ENCODE data around the gene FSD1L.
"Not testable (repeated sequence)": the region's sequence is repeated elsewhere in the genome, so short reads cannot be mapped to it uniquely, and the experiment has no call there.

The FSD1L gene

GRCh38 chr9:105496826-105497225 lies 49.0 kb downstream of the FSD1L start:
- DNase-seq = no peak

GRCh38 chr9:105497704-105498103 lies 49.9 kb downstream of the FSD1L start:
- no peak for DNase-seq

- no peak for DNase-seq
Measured at GRCh38 chr9:105500108-105500766, 52.4 kb downstream of the FSD1L start.

GRCh38 chr9:105501414-105501813 lies 53.6 kb downstream of the FSD1L start:
- DNase-seq = no peak

GRCh38 chr9:105502276-105502675 lies 54.4 kb downstream of the FSD1L start:
- DNase-seq = no peak

GRCh38 chr9:105503881-105504280 lies 56.0 kb downstream of the FSD1L start:
- DNase-seq = no peak

GRCh38 chr9:105507096-105507790 lies 59.4 kb downstream of the FSD1L start:
- DNase-seq = no peak

GRCh38 chr9:105508530-105508929 lies 60.7 kb downstream of the FSD1L start:
- no peak for DNase-seq

- no peak for DNase-seq
Measured at GRCh38 chr9:105510024-105510423, 62.2 kb downstream of the FSD1L start.

- DNase-seq = no peak
Measured at GRCh38 chr9:105511446-105511845, 63.6 kb downstream of the FSD1L start.

GRCh38 chr9:105515811-105516413 lies 68.1 kb downstream of the FSD1L start:
- no peak for DNase-seq

- DNase-seq = not testable (repeated sequence)
Measured at GRCh38 chr9:105519710-105520369, 72.0 kb downstream of the FSD1L start.

- not testable (repeated sequence) for DNase-seq
Measured at GRCh38 chr9:105520992-105521391, 73.2 kb downstream of the FSD1L start.

- not testable (repeated sequence) for DNase-seq
Measured at GRCh38 chr9:105522618-105523385, 75.0 kb downstream of the FSD1L start.

GRCh38 chr9:105531530-105531929 lies 83.7 kb downstream of the FSD1L start:
- no peak for DNase-seq

- no peak for DNase-seq
Measured at GRCh38 chr9:105535920-105536668, 88.3 kb downstream of the FSD1L start.

- no peak for DNase-seq
Measured at GRCh38 chr9:105539452-105539851, 91.6 kb downstream of the FSD1L start.

- no peak for DNase-seq
Measured at GRCh38 chr9:105541838-105542237, 94.0 kb downstream of the FSD1L start.

- DNase-seq = no peak
Measured at GRCh38 chr9:105554042-105554441, 106.2 kb downstream of the FSD1L start.

GRCh38 chr9:105557804-105558610 lies 110.2 kb downstream of the FSD1L start, which contains the start of gene FKTN:
Gene FKTN (plus strand): TSS chr9:105558131. CDS start chr9:105575033, 16,902 bp downstream.
- peak; percentile 50 for DNase-seq

- DNase-seq = no peak
Measured at GRCh38 chr9:105572455-105572854, 124.6 kb downstream of the FSD1L start.
